SK-N-SH (cell line): ENCODE measurements around the gene PA2G4. TPM values are rescaled to one million over a fixed set of nuclear protein-coding genes. Genes with fewer than 3 reads are reported as not detected.

Experiments
- CHD2 ChIP-seq: fragments of 150-350 bp; IDR thresholded peaks from 2 replicates; pipeline ENCODE4 v1.6.1; 2018; ENCODE audit warnings: low read length; ENCODE audit not compliant: partially characterized antibody
- ELF1 ChIP-seq: IDR thresholded peaks from 2 replicates; pipeline ENCODE4 v1.4.0; 2012
- EP300 ChIP-seq, 2 experiments: IDR thresholded peaks; 2 replicates each; pipeline versions ENCODE4 v1.4.0 to v1.6.1; 2012; ENCODE audit warnings: borderline replicate concordance in 1 of 2, low read depth in 1 of 2, low read length in 1 of 2
- EZH2phosphoT487 ChIP-seq: fragments of 200-600 bp; sonication (generic); IDR thresholded peaks from 2 replicates; pipeline ENCODE4 v1.6.1; 2017; ENCODE audit warnings: low read depth, mixed run types, mild to moderate bottlenecking, antibody characterized with exemption, moderate library complexity, borderline replicate concordance
- FOSL2 ChIP-seq: IDR thresholded peaks from 2 replicates; pipeline ENCODE4 v1.4.0; 2012; ENCODE audit warnings: low read depth, mild to moderate bottlenecking, moderate library complexity, borderline replicate concordance
- FOXJ3 ChIP-seq: sonication (generic); formaldehyde crosslinking; IDR thresholded peaks from 2 replicates; pipeline ENCODE4 v1.5.1; 2020; ENCODE audit warnings: mild to moderate bottlenecking, missing genetic modification reagents
- FOXM1 ChIP-seq: IDR thresholded peaks from 2 replicates; pipeline ENCODE4 v1.4.0; 2012; ENCODE audit warnings: low read depth, mild to moderate bottlenecking
- GATA2 ChIP-seq: sonication (generic); formaldehyde crosslinking; IDR thresholded peaks from 2 replicates; pipeline ENCODE4 v1.5.0; 2020; ENCODE audit warnings: mild to moderate bottlenecking, missing genetic modification reagents
- IRF3 ChIP-seq: fragments of 150-350 bp; IDR thresholded peaks from 2 replicates; pipeline ENCODE4 v1.6.1; 2016; ENCODE audit warnings: mild to moderate bottlenecking, low read depth, low read length
- JUND ChIP-seq: IDR thresholded peaks from 2 replicates; pipeline ENCODE4 v1.4.0; 2012
- MEF2A ChIP-seq: IDR thresholded peaks from 2 replicates; pipeline ENCODE4 v1.4.0; 2012; ENCODE audit warnings: low read depth, borderline replicate concordance
- MXI1 ChIP-seq: IDR thresholded peaks from 2 replicates; pipeline ENCODE4 v1.6.1; 2012; ENCODE audit warnings: mild to moderate bottlenecking, low read depth, low read length, improper control_type of control experiment
- POLR2AphosphoS5 ChIP-seq: IDR thresholded peaks from 2 replicates; pipeline ENCODE4 v1.6.1; 2012; ENCODE audit warnings: low read depth, low read length
- RAD21 ChIP-seq: IDR thresholded peaks from 2 replicates; pipeline ENCODE4 v1.6.1; 2012; ENCODE audit warnings: mild to moderate bottlenecking, low read length
- RCOR1 ChIP-seq: fragments of 150-350 bp; IDR thresholded peaks from 2 replicates; pipeline ENCODE4 v1.6.1; 2017; ENCODE audit warnings: antibody characterized with exemption, low read length
- RFX5 ChIP-seq: IDR thresholded peaks from 2 replicates; pipeline ENCODE4 v1.6.1; 2012; ENCODE audit warnings: mild to moderate bottlenecking, improper control_type of control experiment, low read length
- RXRA ChIP-seq: IDR thresholded peaks from 2 replicates; pipeline ENCODE4 v1.4.0; 2012; ENCODE audit warnings: low read depth, mild to moderate bottlenecking, borderline replicate concordance
- SIN3A ChIP-seq: IDR thresholded peaks from 2 replicates; pipeline ENCODE4 v1.6.1; 2012; ENCODE audit warnings: low read depth, mild to moderate bottlenecking, low read length, moderate library complexity, borderline replicate concordance
- SMC3 ChIP-seq: IDR thresholded peaks from 2 replicates; pipeline ENCODE4 v1.6.1; 2012; ENCODE audit warnings: low read depth, low read length, improper control_type of control experiment
- TAF1 ChIP-seq: IDR thresholded peaks from 2 replicates; pipeline ENCODE4 v1.6.1; 2012; ENCODE audit warnings: low read depth, mild to moderate bottlenecking, low read length, moderate library complexity, borderline replicate concordance
- TCF12 ChIP-seq: IDR thresholded peaks from 2 replicates; pipeline ENCODE4 v1.4.0; 2012
- TEAD4 ChIP-seq: IDR thresholded peaks from 2 replicates; pipeline ENCODE4 v1.4.0; 2012; ENCODE audit warnings: mild to moderate bottlenecking, borderline replicate concordance; ENCODE audit not compliant: insufficient read depth
- YY1 ChIP-seq: IDR thresholded peaks from 2 replicates; pipeline ENCODE4 v1.4.0; 2012; ENCODE audit warnings: low read depth, mild to moderate bottlenecking
- polyA plus RNA-seq, 3 experiments: library from polyadenylated mRNA; depleted of rRNA; stranded (reverse); fragments of >200 nt; gene quantifications; 2 replicates each; pipeline ENCODE4 v1.2.3, GENCODE V29; 2012
- TF ChIP-seq, protein P1 (sequence below): fragments of 200-600 bp; sonication (generic); IDR thresholded peaks from 2 replicates; pipeline ENCODE4 v1.6.1; 2017; ENCODE audit warnings: antibody characterized with exemption, mild to moderate bottlenecking, moderate library complexity
- TF ChIP-seq, protein P2 (sequence below): IDR thresholded peaks from 2 replicates; pipeline ENCODE4; 2012

PA2G4 gene
- polyA plus RNA-seq, 1 of the 3 experiments (the other 2 are of a cell fraction), result 207 TPM

GRCh38 chr12:56117778-56118687, 13.7 kb downstream of the PA2G4 start, which contains the start of gene ZC3H10 (continued):
- TF ChIP-seq CHD2, result peak; percentile 97
- peak; percentile 66; the same call in 1 of the 2 replicates for TF ChIP-seq RFX5
- peak; percentile 100 for TF ChIP-seq SIN3A
- TF ChIP-seq EZH2phosphoT487, result no peak
- TF ChIP-seq JUND, result peak; percentile 74
- TF ChIP-seq MEF2A, result no peak; the same call in 1 of the 2 replicates
- TF ChIP-seq FOXM1, result no peak
- TF ChIP-seq EP300 (IDR thresholded peaks at IDR 0.05; ENCODE audit: borderline replicate concordance in 1 of 2, low read depth in 1 of 2, low read length in 1 of 2), result peak in 1 of 2 experiments; percentile 51; a peak in 2 of 4 replicates
- TF ChIP-seq, protein P1, sequence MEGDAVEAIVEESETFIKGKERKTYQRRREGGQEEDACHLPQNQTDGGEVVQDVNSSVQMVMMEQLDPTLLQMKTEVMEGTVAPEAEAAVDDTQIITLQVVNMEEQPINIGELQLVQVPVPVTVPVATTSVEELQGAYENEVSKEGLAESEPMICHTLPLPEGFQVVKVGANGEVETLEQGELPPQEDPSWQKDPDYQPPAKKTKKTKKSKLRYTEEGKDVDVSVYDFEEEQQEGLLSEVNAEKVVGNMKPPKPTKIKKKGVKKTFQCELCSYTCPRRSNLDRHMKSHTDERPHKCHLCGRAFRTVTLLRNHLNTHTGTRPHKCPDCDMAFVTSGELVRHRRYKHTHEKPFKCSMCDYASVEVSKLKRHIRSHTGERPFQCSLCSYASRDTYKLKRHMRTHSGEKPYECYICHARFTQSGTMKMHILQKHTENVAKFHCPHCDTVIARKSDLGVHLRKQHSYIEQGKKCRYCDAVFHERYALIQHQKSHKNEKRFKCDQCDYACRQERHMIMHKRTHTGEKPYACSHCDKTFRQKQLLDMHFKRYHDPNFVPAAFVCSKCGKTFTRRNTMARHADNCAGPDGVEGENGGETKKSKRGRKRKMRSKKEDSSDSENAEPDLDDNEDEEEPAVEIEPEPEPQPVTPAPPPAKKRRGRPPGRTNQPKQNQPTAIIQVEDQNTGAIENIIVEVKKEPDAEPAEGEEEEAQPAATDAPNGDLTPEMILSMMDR, result peak; percentile 51
- peak; percentile 98 for TF ChIP-seq ELF1
- TF ChIP-seq RCOR1, result peak; percentile 48
- no peak; the same call in 1 of the 2 replicates for TF ChIP-seq RXRA
- no peak for TF ChIP-seq GATA2
- no peak for TF ChIP-seq FOSL2
- TF ChIP-seq POLR2AphosphoS5, result peak; percentile 99
- peak; percentile 68; the same call in 1 of the 2 replicates for TF ChIP-seq FOXJ3 (CRISPR knock-in tag)
- peak; percentile 58; the same call in 1 of the 2 replicates for TF ChIP-seq YY1
- peak; percentile 98 for TF ChIP-seq MXI1
- no peak for TF ChIP-seq SMC3
- TF ChIP-seq, protein P2, sequence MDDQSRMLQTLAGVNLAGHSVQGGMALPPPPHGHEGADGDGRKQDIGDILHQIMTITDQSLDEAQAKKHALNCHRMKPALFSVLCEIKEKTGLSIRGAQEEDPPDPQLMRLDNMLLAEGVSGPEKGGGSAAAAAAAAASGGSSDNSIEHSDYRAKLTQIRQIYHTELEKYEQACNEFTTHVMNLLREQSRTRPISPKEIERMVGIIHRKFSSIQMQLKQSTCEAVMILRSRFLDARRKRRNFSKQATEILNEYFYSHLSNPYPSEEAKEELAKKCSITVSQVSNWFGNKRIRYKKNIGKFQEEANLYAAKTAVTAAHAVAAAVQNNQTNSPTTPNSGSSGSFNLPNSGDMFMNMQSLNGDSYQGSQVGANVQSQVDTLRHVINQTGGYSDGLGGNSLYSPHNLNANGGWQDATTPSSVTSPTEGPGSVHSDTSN, result peak; percentile 95
- peak; percentile 83 for TF ChIP-seq TAF1
- TF ChIP-seq RAD21, result no peak
- no peak for TF ChIP-seq TEAD4
- peak; percentile 65 for TF ChIP-seq TCF12
- TF ChIP-seq IRF3, result no peak
